GM19193 (cell line): ENCODE measurements around the gene PLAAT5.

ENCODE experiments used
- POLR2A ChIP-seq: IDR thresholded peaks from 4 replicates; pipeline ENCODE4 v1.6.1; 2011; ENCODE audit not compliant: insufficient read depth, insufficient read length; ENCODE audit errors: extremely low read depth

The PLAAT5 gene

GRCh38 chr11:63517156-63517555, 26.2 kb upstream of the PLAAT5 start:
- TF ChIP-seq POLR2A = no peak

- TF ChIP-seq POLR2A = no peak
Observed at GRCh38 chr11:63516109-63516508, 25.1 kb upstream of the PLAAT5 start.

GRCh38 chr11:63512816-63513215, 21.8 kb upstream of the PLAAT5 start:
- no peak for TF ChIP-seq POLR2A

GRCh38 chr11:63511048-63511748, 20.2 kb upstream of the PLAAT5 start:
- no peak for TF ChIP-seq POLR2A

- TF ChIP-seq POLR2A = no peak
Observed at GRCh38 chr11:63510360-63511047, 19.5 kb upstream of the PLAAT5 start.

GRCh38 chr11:63508745-63509144, 17.8 kb upstream of the PLAAT5 start:
- no peak for TF ChIP-seq POLR2A

- no peak for TF ChIP-seq POLR2A
Observed at GRCh38 chr11:63508009-63508408, 17.0 kb upstream of the PLAAT5 start.

- no peak for TF ChIP-seq POLR2A
Observed at GRCh38 chr11:63507511-63507910, 16.5 kb upstream of the PLAAT5 start.

GRCh38 chr11:63506876-63507275, 15.9 kb upstream of the PLAAT5 start:
- no peak for TF ChIP-seq POLR2A

GRCh38 chr11:63505857-63506528, 15.0 kb upstream of the PLAAT5 start, which contains the start of gene LGALS12:
TSS of gene LGALS12 (plus strand) at chr11:63506084. CDS start at chr11:63506459, 375 bp downstream.
- TF ChIP-seq POLR2A = no peak

- no peak for TF ChIP-seq POLR2A
Observed at GRCh38 chr11:63504933-63505586, 14.1 kb upstream of the PLAAT5 start.

GRCh38 chr11:63504054-63504453, 13.1 kb upstream of the PLAAT5 start:
- no peak for TF ChIP-seq POLR2A

GRCh38 chr11:63503492-63503891, 12.5 kb upstream of the PLAAT5 start:
- TF ChIP-seq POLR2A = no peak

- no peak for TF ChIP-seq POLR2A
Observed at GRCh38 chr11:63502252-63502820, 11.4 kb upstream of the PLAAT5 start.

GRCh38 chr11:63501236-63501635, 10.3 kb upstream of the PLAAT5 start:
- no peak for TF ChIP-seq POLR2A
